Lower leg skin (tissue), 3 donors: ENCODE data around the gene RAB5IF.

Experiments
- POLR2A ChIP-seq, 2 donors: fragments of 450-650 bp; IDR thresholded peaks; one replicate each; pipeline ENCODE4 v1.6.1; 2016 to 2017; ENCODE audit warnings: antibody characterized with exemption in 2 of 2, mild to moderate bottlenecking in 1 of 2, moderate library complexity in 1 of 2
- TF ChIP-seq, protein P1 (sequence below), 3 donors: fragments of 450-650 bp; IDR thresholded peaks; one replicate each; pipeline ENCODE4 v1.5.1; 2016; ENCODE audit warnings: antibody characterized with exemption in 3 of 3, mild to moderate bottlenecking in 3 of 3, moderate library complexity in 2 of 3

DNA sequence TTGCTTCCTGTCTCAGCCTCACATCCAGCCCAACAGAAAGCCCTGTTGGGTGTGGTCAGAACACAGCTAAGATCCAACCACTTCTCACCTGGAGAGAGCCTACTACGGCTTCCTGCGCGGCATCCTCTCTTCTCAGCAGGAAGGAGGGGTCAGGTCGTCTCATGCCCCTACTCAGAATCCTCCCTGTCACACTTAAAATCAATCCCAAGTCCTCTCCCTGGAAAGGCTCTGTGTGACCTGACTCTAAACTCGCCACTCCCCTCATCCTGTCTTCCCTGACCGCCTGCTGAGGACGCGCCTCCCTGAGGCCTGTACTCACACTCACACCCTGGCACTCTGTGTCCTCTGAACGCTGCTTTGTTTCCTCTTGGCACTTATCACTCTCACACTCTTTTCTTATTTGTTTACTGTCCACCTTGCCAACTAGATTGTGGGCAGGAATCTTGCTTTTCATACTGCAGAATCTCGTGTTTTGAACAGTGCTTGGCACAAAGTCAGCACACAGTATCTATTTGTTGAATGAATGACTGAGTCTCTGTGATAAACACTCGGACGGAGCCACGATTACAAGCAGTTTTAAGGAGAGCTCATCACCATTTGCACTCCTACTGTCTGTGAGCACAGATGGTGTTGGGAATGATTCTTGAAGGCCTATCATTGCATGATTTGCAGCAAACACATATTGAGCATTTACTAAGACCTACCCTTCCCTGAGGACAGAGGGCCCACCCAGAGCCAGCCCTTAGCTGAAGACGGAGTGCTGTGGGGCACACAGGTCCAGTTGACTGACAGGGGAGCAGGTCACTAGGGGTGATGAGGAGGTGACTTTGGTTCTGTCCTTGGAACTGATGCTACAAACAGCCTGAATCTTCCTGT lies 18.7 kb downstream of the RAB5IF start:
- TF ChIP-seq, protein P1, sequence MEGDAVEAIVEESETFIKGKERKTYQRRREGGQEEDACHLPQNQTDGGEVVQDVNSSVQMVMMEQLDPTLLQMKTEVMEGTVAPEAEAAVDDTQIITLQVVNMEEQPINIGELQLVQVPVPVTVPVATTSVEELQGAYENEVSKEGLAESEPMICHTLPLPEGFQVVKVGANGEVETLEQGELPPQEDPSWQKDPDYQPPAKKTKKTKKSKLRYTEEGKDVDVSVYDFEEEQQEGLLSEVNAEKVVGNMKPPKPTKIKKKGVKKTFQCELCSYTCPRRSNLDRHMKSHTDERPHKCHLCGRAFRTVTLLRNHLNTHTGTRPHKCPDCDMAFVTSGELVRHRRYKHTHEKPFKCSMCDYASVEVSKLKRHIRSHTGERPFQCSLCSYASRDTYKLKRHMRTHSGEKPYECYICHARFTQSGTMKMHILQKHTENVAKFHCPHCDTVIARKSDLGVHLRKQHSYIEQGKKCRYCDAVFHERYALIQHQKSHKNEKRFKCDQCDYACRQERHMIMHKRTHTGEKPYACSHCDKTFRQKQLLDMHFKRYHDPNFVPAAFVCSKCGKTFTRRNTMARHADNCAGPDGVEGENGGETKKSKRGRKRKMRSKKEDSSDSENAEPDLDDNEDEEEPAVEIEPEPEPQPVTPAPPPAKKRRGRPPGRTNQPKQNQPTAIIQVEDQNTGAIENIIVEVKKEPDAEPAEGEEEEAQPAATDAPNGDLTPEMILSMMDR (IDR thresholded peaks at IDR 0.05) = no peak
- no peak for TF ChIP-seq POLR2A (IDR thresholded peaks at IDR 0.05)
